HEK293T (cell line): ENCODE data around the gene PTPRE.

Source experiments
- ARNT ChIP-seq: fragments of 450-650 bp; IDR thresholded peaks from 2 replicates; pipeline ENCODE4 v1.6.1; 2017; ENCODE audit warnings: mild to moderate bottlenecking
- BHLHE40 ChIP-seq: fragments of 450-650 bp; IDR thresholded peaks from 2 replicates; pipeline ENCODE4 v1.6.1; 2016; ENCODE audit warnings: mild to moderate bottlenecking, moderate library complexity, borderline replicate concordance
- CTBP1 ChIP-seq: fragments of 450-650 bp; IDR thresholded peaks from 2 replicates; pipeline ENCODE4 v1.6.1; 2016; ENCODE audit warnings: borderline replicate concordance
- ELF4 ChIP-seq: fragments of 450-650 bp; IDR thresholded peaks from 2 replicates; pipeline ENCODE4 v1.6.1; 2017; ENCODE audit warnings: antibody characterized with exemption
- FOXA1 ChIP-seq: fragments of 450-650 bp; IDR thresholded peaks from 2 replicates; pipeline ENCODE4 v1.6.1; 2016; ENCODE audit warnings: mild to moderate bottlenecking
- FOXM1 ChIP-seq: fragments of 450-650 bp; IDR thresholded peaks from 2 replicates; pipeline ENCODE4 v1.6.1; 2017; ENCODE audit warnings: mild to moderate bottlenecking, borderline replicate concordance
- PKNOX1 ChIP-seq: fragments of 450-650 bp; IDR thresholded peaks from 2 replicates; pipeline ENCODE4 v1.6.1; 2016
- SP1 ChIP-seq: fragments of 450-650 bp; IDR thresholded peaks from 2 replicates; pipeline ENCODE4 v1.6.1; 2017
- TARDBP ChIP-seq: fragments of 450-650 bp; IDR thresholded peaks from 2 replicates; pipeline ENCODE4 v1.6.1; 2016
- ZNF384 ChIP-seq: fragments of 450-650 bp; IDR thresholded peaks from 2 replicates; pipeline ENCODE4 v1.6.1; 2016

DNA sequence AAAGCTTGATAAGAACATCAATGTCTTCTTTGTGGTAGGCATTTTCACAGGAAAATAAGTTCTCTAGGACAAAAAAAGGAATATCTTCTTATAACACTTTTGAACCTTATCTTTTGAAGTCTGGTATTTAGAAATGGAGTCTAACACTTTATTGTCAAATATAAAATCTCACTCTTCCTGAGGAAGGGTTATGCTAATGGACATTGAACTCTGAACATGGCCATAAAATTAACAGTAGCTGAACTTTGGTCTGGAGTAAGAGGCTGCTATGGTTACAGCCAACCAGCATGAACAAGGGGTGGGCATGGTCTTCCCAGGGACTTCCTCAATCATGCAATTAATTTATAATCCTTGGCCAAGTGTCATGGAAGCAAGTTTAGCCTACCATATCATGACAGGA lies 14.2 kb upstream of the PTPRE start, which contains the start of gene CLRN3:
- TF ChIP-seq SP1 (no peak), FOXA1 (no peak), ELF4 (no peak), ZNF384 (no peak), PKNOX1 (no peak), FOXM1 (no peak), BHLHE40 (no peak), CTBP1 (no peak), TARDBP (no peak), ARNT (no peak)
